ENCODE results near the gene STT3A.

- TF ChIP-seq CTCF (IDR thresholded peaks at IDR 0.05) (no peak), ZFX (IDR thresholded peaks at IDR 0.05; ENCODE audit: borderline replicate concordance) (no peak)
Observed at GRCh38 chr11:125588505-125588904, 4.1 kb upstream of the STT3A start.
